ENCODE results near the gene VIPR1. TPM values are rescaled to one million over a fixed set of nuclear protein-coding genes. Genes with fewer than 3 reads are reported as not detected.

VIPR1 gene
- total RNA-seq, 2 donors from 2014 or later = 31.0 to 48.7 TPM

DNA sequence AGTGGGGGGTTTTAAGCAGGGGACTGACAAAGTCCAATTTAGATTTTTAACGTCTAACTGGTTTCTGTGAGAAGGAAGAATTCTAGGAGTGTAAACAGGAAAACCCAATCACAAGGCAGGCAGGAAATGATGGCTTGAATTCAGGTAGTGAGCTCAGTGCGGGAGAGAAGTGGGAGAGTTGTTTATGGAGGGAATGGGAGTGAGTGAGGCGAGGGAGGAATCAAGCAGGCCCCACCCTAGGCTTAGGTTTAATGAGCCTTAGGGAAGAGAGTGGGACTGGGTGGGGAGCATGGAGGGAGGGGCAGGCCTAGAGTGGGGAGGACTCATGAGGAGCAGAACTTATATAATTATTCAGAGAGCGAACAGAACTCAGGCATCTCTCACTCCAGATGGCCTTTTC lies 17.9 kb downstream of the VIPR1 start:
- Histone ChIP-seq H3K9me3 (no peaks in the 10 kb centered on the region), H3K27ac (no peak overlapping the region), H3K36me3 (no peaks in the 10 kb centered on the region), H3K27me3 (replicated peaks; ENCODE audit: insufficient read depth) (no peaks in the 10 kb centered on the region), H3K4me3 (no peak overlapping the region), H3K4me1 (ENCODE audit: control insufficient read depth in 1 of 2, low read depth in 2 of 2) (peaks cover 3 to 23% of the 10 kb centered on the region in 2 donors)
- DNase-seq (ENCODE audit: low spot score) (no peak), ATAC-seq (ENCODE audit: insufficient number of reproducible peaks, low FRiP score, low read depth) (no peak)
- TF ChIP-seq CTCF (IDR thresholded peaks at IDR 0.05) = no peak

DNA sequence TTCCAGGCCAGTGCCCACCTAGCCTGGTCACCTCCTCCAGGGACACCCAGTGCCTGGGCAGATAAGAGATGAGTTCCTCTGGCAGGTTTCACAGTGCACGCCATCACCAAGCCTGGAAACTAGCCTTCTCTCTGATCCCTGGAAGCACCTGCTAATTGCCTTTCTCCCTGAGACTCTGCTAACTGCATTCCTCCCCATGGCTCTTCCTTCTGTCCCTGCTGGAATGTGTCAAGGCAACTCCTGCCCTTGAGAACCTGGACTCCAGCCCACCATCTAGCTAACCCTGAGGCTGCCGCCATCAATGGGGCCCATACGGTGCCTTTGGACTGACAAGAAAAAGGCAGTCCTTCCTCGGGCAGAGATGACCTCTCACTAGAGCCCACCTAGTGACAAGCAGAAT lies 18.5 kb downstream of the VIPR1 start:
- H3K27me3 ChIP-seq (replicated peaks; ENCODE audit: insufficient read depth) = no peaks in the 10 kb centered on the region
- H3K4me1 ChIP-seq (ENCODE audit: control insufficient read depth in 1 of 2, low read depth in 2 of 2) = peaks cover 3 to 17% of the 10 kb centered on the region in 2 donors
- no peak for TF ChIP-seq CTCF (IDR thresholded peaks at IDR 0.05)
- DNase-seq (ENCODE audit: low spot score) = no peak
- no peak overlapping the region for H3K4me3 ChIP-seq
- no peaks in the 10 kb centered on the region for H3K36me3 ChIP-seq
- no peak overlapping the region for H3K27ac ChIP-seq
- ATAC-seq (ENCODE audit: insufficient number of reproducible peaks, low FRiP score, low read depth) = no peak
- H3K9me3 ChIP-seq = no peaks in the 10 kb centered on the region

DNA sequence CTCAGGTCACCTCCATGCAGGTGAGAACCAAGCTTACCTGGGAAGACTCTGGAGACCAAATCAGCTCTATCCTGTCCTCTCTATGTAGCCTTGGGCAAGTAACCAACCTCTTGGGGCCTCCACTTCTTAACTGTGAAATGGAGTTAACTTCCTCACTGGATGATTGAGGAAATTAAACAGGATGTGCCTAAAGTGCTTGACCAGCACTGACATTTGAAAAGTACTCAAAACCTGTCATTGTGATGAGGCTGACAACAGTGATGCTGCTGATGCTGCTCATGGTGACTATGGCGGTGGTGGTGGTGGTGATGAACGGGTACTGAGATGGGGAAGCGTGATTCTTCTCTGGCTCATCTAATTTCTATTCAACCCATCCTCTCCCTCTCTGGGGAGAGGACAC lies 22.3 kb downstream of the VIPR1 start:
- no peak for ATAC-seq (ENCODE audit: insufficient number of reproducible peaks, low FRiP score, low read depth)
- TF ChIP-seq CTCF (IDR thresholded peaks at IDR 0.05) = no peak

DNA sequence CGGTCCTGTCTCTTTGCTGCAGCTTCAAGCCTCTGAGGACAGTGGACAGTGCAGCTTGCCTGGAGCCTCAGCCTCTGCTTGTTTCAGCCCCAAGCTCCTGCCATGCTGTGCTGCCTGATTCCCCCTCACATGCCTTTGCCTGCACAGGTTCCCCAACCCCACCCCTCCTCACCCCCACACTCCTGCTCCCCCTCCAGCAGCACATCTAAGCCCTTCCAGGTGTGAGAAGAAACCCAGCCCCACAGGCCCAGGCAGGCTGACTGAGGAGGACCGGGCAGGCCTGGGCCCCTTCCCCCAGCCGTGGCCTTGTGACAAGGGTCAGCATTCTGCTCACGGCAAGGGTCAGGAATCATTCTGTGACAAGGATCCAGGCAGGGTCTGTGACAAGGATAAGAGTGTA lies 22.8 kb downstream of the VIPR1 start:
- no peaks in the 10 kb centered on the region for H3K36me3 ChIP-seq
- no peak for TF ChIP-seq CTCF (IDR thresholded peaks at IDR 0.05)
- no peaks in the 10 kb centered on the region for H3K27me3 ChIP-seq (replicated peaks; ENCODE audit: insufficient read depth)

More for the DNA sequence above, 22.3 kb downstream of the VIPR1 start:
- no peaks in the 10 kb centered on the region for H3K36me3 ChIP-seq
- no peaks in the 10 kb centered on the region for H3K4me1 ChIP-seq (ENCODE audit: control insufficient read depth in 1 of 2, low read depth in 2 of 2)
- H3K27me3 ChIP-seq (replicated peaks; ENCODE audit: insufficient read depth) = no peaks in the 10 kb centered on the region
- DNase-seq (ENCODE audit: low spot score) = no peak
- H3K4me3 ChIP-seq = no peak overlapping the region
- H3K27ac ChIP-seq = no peak overlapping the region
- no peaks in the 10 kb centered on the region for H3K9me3 ChIP-seq

DNA sequence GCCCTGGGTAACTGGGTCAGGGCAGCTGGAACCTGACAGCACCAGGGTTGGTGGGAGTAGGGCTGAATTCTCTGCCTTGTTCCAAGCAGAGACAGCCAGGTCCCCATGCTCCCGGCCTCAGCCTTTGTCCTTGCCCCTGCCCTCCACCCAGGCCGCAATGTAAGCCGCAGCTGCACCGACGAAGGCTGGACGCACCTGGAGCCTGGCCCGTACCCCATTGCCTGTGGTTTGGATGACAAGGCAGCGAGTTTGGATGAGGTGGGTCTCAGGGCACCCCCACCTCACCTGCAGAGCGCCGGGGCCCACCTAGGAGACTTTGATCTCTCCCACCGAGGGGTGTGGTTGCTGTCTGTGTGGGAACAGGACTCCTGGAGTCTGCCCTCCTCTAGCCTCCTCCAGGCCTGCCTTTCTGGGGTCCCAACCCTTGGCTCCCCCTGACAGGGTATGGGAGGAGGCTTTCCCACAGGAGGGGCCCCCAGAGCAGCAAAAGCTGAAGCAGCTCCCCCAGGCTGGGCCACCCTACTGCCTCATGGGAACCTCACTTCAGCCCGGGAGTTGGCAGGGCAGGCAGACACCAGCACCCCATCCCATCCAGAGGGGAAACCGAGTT lies 23.4 kb downstream of the VIPR1 start:
- no peak for TF ChIP-seq CTCF (IDR thresholded peaks at IDR 0.05)
- Histone ChIP-seq H3K9me3 (no peaks in the 10 kb centered on the region), H3K36me3 (no peaks in the 10 kb centered on the region), H3K27me3 (replicated peaks; ENCODE audit: insufficient read depth) (no peaks in the 10 kb centered on the region), H3K4me1 (ENCODE audit: control insufficient read depth in 1 of 2, low read depth in 2 of 2) (no peaks in the 10 kb centered on the region), H3K4me3 (no peak overlapping the region), H3K27ac (no peak overlapping the region)
- no peak for DNase-seq (ENCODE audit: low spot score)
- no peak for ATAC-seq (ENCODE audit: insufficient number of reproducible peaks, low FRiP score, low read depth)

More for the DNA sequence above, 22.8 kb downstream of the VIPR1 start:
- Histone ChIP-seq H3K4me1 (ENCODE audit: control insufficient read depth in 1 of 2, low read depth in 2 of 2) (no peaks in the 10 kb centered on the region), H3K9me3 (no peaks in the 10 kb centered on the region), H3K4me3 (no peak overlapping the region), H3K27ac (no peak overlapping the region)
- ATAC-seq (ENCODE audit: insufficient number of reproducible peaks, low FRiP score, low read depth) (no peak), DNase-seq (ENCODE audit: low spot score) (no peak)

Measured in thoracic aorta (tissue), 2 donors.